ENCODE data around the gene CPNE1. TPM values are rescaled to one million over a fixed set of nuclear protein-coding genes. Genes with fewer than 3 reads are reported as not detected.

The CPNE1 gene
- total RNA-seq, 2 donors from 2014 or later = 125 to 126 TPM

DNA sequence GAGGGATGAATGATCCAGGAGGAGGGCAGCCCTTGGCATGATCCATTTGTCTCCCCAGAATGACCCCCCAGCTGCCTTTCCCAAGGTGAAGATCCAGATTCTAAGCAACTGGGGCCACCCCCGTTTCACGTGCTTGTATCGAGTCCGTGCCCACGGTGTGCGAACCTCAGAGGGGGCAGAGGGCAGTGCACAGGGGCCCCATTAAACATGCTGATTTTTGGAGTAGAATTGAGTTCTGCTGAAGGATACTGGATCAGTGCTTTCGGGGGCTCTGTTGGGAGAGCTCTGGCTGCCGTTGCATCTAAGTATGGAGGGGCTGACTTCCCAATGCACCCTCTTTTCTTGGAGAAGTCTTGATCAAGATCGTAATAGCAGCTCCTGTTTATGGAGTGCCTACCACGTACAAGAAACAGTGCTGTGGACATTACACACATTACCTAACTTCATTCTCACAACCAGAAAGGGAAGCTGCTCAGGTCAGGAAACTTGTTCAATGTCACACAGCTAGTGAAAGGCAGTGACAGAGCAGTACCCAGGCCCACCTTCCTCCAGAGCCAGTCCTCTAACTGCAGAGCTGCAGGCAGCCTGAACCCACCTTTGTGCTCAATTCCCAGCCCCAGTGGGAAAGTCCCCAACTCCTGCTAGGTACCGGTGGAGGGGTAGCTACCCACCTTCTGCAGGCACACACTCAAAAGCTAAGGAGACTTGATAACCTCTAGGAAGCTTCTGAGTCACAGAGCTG is 43.7 kb downstream of the CPNE1 start:
- TF ChIP-seq, protein P1, sequence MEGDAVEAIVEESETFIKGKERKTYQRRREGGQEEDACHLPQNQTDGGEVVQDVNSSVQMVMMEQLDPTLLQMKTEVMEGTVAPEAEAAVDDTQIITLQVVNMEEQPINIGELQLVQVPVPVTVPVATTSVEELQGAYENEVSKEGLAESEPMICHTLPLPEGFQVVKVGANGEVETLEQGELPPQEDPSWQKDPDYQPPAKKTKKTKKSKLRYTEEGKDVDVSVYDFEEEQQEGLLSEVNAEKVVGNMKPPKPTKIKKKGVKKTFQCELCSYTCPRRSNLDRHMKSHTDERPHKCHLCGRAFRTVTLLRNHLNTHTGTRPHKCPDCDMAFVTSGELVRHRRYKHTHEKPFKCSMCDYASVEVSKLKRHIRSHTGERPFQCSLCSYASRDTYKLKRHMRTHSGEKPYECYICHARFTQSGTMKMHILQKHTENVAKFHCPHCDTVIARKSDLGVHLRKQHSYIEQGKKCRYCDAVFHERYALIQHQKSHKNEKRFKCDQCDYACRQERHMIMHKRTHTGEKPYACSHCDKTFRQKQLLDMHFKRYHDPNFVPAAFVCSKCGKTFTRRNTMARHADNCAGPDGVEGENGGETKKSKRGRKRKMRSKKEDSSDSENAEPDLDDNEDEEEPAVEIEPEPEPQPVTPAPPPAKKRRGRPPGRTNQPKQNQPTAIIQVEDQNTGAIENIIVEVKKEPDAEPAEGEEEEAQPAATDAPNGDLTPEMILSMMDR (IDR thresholded peaks at IDR 0.05) = no peak
- ATAC-seq (ENCODE audit: insufficient number of reproducible peaks, low FRiP score, low read depth) = no peak
- Histone ChIP-seq H3K27me3 (replicated peaks; ENCODE audit: insufficient read depth) (no peaks in the 10 kb centered on the region), H3K4me1 (ENCODE audit: control insufficient read depth in 1 of 2, low read depth in 2 of 2) (peaks cover 11 to 28% of the 10 kb centered on the region in 2 donors), H3K27ac (no peak overlapping the region), H3K9me3 (no peaks in the 10 kb centered on the region), H3K36me3 (peaks cover 20% of the 10 kb centered on the region), H3K4me3 (no peak overlapping the region)
- DNase-seq (ENCODE audit: low spot score) = no peak

DNA sequence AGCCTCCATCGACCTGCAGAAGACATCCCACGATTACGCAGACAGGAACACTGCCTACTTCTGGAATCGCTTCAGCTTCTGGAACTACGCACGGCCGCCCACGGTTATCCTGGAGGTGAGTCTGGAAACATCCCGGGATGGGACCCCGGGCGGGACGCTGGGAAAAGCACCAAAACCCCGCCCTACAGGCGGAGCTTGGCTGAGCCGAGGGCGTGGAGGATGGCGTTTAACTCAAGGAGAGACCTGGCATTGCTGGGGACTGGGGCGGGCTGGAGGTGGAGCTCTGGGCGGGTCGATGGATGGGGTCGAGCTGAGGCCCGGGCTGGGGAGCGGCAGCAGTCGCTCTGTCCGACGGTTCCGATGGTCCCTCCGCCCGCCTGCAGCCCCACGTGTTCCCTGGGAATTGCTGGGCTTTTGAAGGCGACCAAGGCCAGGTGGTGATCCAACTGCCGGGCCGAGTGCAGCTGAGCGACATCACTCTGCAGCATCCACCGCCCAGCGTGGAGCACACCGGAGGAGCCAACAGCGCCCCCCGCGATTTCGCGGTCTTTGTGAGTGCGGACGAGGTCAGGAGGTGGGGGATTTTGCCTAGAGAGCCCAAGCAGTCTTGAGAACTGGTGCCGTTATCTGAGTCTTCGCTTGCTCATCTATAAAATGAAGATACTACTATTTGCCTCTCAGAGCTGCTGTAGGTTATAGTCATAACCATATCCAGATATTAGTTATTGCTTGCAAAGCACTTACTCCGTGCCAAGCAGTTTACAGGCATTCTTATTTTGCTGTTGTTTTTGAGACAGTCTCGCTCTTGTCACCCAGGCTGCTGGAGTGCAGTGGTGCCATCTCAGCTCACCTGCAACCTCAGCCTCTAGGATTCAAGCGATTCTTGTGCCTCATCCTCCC is 45.3 kb downstream of the CPNE1 start:
- Histone ChIP-seq H3K36me3 (peaks cover 8% of the 10 kb centered on the region), H3K27ac (peak overlapping the region in 1 of 2 donors; percentile 27), H3K4me3 (peak overlapping the region; percentile 75), H3K27me3 (replicated peaks; ENCODE audit: insufficient read depth) (no peaks in the 10 kb centered on the region), H3K9me3 (no peaks in the 10 kb centered on the region), H3K4me1 (ENCODE audit: control insufficient read depth in 1 of 2, low read depth in 2 of 2) (peaks cover 11 to 32% of the 10 kb centered on the region in 2 donors)
- no peak for DNase-seq (ENCODE audit: low spot score)
- no peak for ATAC-seq (ENCODE audit: insufficient number of reproducible peaks, low FRiP score, low read depth)
- TF ChIP-seq, protein P1 (IDR thresholded peaks at IDR 0.05) = peak; percentile 14

DNA sequence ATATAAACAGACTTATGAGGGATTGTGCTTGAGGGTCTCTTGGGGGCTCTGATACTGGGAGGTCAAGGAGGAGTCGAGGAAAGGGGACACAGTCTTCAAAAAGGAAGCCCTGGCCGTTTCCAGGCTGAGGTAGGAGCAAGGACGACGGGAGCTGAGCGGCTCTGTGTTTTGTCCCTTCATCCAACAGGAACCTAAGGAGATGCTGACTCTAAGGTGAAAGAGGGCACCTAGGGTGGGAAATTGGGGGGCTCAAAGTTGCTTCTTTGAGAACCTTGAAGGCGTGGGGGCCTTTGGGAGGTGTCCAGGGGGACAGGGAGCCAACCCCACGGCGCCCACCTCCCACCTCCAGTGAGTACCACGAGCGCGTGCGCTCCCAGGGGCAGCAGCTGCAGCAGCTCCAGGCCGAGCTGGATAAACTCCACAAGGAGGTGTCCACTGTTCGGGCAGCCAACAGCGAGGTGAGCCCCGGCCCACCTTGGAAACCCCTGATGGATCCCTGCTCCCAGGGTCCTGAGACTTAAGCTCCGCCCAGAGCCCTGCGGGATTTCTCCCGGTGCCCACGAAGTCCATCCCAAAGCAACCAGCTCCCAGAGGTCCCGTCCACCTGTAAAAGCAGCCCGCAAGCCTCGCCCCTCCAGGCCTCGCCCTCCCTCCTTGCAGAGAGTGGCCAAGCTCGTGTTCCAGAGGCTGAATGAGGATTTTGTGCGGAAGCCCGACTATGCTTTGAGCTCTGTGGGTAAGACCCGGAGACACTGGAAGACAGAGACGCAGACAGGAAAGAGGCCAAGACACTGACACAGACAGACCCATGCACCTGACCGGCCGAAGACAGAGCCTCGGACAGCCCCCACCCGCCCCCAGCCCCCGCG is 46.2 kb downstream of the CPNE1 start:
- H3K9me3 ChIP-seq = no peaks in the 10 kb centered on the region
- ATAC-seq (ENCODE audit: insufficient number of reproducible peaks, low FRiP score, low read depth) = no peak
- H3K27me3 ChIP-seq (replicated peaks; ENCODE audit: insufficient read depth) = no peaks in the 10 kb centered on the region
- TF ChIP-seq, protein P1 (IDR thresholded peaks at IDR 0.05) = no peak
- peak overlapping the region; percentile 75 for H3K4me3 ChIP-seq
- H3K4me1 ChIP-seq (ENCODE audit: control insufficient read depth in 1 of 2, low read depth in 2 of 2) = peaks cover 11 to 32% of the 10 kb centered on the region in 2 donors
- H3K27ac ChIP-seq = peak overlapping the region in 1 of 2 donors; percentile 84
- H3K36me3 ChIP-seq = peaks cover 7% of the 10 kb centered on the region
- no peak for DNase-seq (ENCODE audit: low spot score)

DNA sequence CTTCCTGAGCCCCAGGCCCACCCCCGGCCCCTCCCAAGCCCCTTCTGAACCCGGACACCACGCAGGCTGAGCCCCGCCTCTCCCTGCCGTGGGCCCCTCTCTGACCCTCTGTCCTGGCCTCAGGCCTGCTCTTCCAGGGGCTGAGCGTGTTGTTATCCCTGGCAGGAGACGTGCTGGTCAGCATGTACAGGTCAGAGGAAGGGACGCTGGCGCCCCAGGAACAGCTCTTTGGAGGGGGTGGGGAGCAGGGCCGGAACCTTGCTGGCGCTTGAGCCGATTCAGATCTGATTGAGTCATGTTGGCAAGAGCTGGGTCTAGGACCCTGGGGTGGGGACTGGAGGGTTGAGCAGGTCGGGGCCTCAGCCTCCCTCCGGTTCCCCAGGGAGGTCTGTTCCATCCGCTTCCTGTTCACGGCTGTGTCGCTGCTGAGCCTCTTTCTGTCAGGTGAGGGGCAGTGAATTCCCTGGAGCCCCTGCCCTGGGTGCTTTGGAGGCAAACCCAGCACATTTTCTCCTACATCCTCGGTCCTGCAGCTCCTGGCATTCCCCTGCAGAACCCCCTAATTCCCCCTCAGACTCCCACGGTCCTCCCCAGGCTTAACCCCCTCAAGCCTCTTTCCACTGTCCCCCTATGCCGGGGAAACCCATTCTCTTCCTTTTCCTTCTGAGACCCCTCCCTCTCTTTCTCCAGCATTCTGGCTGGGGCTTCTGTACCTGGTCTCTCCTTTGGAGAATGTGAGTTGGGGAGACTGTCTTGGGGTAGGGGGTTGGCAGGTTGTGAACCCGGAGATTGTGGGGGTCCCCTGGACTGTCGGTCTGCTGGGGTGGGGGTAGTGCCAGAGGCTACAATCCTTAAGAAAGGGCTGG is 47.1 kb downstream of the CPNE1 start:
- Histone ChIP-seq H3K36me3 (peaks cover 7% of the 10 kb centered on the region), H3K27ac (peak overlapping the region; percentile 53 to 84), H3K27me3 (replicated peaks; ENCODE audit: insufficient read depth) (no peaks in the 10 kb centered on the region), H3K4me3 (peak overlapping the region; percentile 75), H3K4me1 (ENCODE audit: control insufficient read depth in 1 of 2, low read depth in 2 of 2) (peaks cover 11 to 32% of the 10 kb centered on the region in 2 donors), H3K9me3 (no peaks in the 10 kb centered on the region)
- ATAC-seq (ENCODE audit: insufficient number of reproducible peaks, low FRiP score, low read depth) = no peak
- TF ChIP-seq, protein P1 (IDR thresholded peaks at IDR 0.05) = peak; percentile 46
- DNase-seq (ENCODE audit: low spot score) = no peak

All from thoracic aorta (tissue), 2 donors.